Measurements from ENCODE around the gene DDB1. TPM values are rescaled to one million over a fixed set of nuclear protein-coding genes. Genes with fewer than 3 reads are reported as not detected.

The DDB1 gene
- total and polyA plus RNA-seq, 9 of the 15 experiments (the other 6 are each of a cell fraction or from before 2014, with no cell fraction given): 172 to 361 (median 266) TPM

DNA sequence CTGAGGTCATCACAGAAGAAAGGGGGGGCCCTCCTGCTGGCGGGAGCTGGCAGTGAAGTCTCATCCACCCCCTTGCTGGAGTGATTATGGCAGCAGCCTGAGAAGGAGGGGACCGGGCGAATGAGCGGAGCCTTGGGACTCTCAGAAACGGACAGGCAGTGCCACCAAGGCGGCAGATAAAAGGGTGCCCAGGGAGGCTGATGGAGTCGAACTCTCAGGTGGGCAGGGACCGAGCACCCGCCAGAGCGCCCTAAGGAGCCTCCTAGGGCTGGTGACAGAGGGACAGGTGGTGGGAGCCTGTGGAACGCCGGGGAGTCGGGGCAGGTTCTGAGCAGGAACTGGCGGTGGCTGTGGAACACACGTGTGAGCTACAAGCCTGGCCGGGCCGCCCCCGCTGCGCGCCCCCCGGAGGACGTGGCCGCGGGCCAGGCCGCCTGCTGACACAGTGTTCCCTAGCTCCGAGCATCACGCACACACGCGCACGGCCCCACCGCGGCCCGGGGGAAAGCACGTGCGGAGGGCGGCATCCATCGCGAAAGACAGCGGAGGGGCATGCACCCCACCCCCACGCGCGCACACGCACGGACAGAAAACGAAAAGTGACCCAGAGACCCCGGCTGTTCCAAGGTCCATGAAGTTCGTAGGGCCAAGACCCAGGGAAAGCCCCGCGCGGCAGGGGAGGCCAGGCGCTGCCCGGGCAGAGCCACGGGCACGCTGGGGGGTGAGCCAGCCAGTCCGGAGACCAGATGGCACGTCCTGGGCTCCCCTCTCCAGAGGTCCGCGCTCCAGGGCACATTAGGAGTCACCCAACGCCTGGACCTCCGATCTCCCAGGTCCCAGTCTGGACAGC, 38.8 kb downstream of the DDB1 start (continued):
- TF ChIP-seq ZNF518B (CRISPR knock-in tag; IDR thresholded peaks at IDR 0.05) (no peak), TCF7 (IDR thresholded peaks at IDR 0.05; ENCODE audit: borderline replicate concordance) (no peak), HNRNPL (IDR thresholded peaks at IDR 0.05; ENCODE audit: low read depth, low read length) (peak; percentile 69; the same call in 1 of the 2 replicates), THRAP3 (IDR thresholded peaks at IDR 0.05; ENCODE audit: borderline replicate concordance) (no peak), POLR3A (IDR thresholded peaks at IDR 0.05; ENCODE audit: borderline replicate concordance, extremely low read depth, insufficient read depth, insufficient read length) (no peak), MIER1 (IDR thresholded peaks at IDR 0.05; ENCODE audit: low read depth) (no peak), ZBTB17 (CRISPR knock-in tag; IDR thresholded peaks at IDR 0.05) (no peak), TCF7L2 (IDR thresholded peaks at IDR 0.05; ENCODE audit: low read depth, low read length) (no peak), ZNF766 (CRISPR knock-in tag; conservative IDR thresholded peaks at IDR 0.05) (no peak)
- TF ChIP-seq, protein P1, sequence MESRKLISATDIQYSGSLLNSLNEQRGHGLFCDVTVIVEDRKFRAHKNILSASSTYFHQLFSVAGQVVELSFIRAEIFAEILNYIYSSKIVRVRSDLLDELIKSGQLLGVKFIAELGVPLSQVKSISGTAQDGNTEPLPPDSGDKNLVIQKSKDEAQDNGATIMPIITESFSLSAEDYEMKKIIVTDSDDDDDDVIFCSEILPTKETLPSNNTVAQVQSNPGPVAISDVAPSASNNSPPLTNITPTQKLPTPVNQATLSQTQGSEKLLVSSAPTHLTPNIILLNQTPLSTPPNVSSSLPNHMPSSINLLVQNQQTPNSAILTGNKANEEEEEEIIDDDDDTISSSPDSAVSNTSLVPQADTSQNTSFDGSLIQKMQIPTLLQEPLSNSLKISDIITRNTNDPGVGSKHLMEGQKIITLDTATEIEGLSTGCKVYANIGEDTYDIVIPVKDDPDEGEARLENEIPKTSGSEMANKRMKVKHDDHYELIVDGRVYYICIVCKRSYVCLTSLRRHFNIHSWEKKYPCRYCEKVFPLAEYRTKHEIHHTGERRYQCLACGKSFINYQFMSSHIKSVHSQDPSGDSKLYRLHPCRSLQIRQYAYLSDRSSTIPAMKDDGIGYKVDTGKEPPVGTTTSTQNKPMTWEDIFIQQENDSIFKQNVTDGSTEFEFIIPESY (CRISPR knock-in tag; IDR thresholded peaks at IDR 0.05): 0 out of 2 replicates have a peak, but pooled peaks have one; percentile 30
